ENCODE results near the gene ZNF474.
"Not testable (repeated sequence)": the region's sequence is repeated elsewhere in the genome, so short reads cannot be mapped to it uniquely, and the experiment has no call there.

Gene ZNF474

DNA sequence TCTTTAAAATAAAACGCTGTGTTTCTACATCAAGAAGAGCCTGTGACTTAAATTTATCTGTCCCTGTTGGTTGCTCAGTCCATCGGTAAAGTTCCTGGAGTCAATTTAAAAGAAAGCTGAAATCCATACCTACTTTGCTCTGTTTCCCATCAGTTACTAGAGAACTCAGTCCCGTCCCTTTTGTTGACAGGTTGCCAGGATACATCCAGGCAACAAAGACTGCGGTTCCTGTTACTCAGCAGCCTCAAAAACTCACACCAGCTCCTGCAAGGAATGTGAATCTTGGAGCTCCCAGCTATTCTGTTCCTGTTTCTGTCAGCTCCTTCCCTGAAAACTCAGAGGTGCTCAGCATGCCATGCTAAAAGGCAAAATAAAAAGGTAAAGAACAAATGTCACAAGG lies at the start of gene ZNF474:
Gene ZNF474 (plus strand): TSS at position 241 of the 400 bp plus-strand sequence. CDS start 22,445 bp downstream, outside the sequence.
- DNase-seq (ENCODE audit: low read depth in 1 of 2, low spot score in 1 of 2) = no peak

DNA sequence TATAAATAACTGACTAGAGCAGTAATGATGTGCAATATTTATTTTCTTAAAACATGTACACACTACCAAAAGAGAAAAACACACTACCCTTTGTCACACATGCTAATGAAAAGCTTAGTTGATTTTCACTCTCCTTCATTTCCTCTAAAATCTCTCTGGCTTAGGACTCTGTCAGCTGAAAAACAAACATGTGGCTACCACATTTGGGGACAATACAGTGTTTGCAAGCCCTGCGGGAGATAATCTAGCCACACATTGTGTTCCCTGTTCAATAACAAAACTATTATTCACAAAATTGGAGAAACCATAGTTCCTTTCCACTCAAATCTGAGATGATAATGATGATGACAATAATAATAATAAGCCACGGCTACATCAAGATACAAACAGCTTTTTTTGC lies 47.8 kb upstream of the ZNF474 start:
- DNase-seq (ENCODE audit: low read depth in 1 of 2, low spot score in 1 of 2) = no peak

GRCh38 chr5:122083535-122083934 lies 45.8 kb upstream of the ZNF474 start:
- no peak for DNase-seq (ENCODE audit: low read depth in 1 of 2, low spot score in 1 of 2)

DNA sequence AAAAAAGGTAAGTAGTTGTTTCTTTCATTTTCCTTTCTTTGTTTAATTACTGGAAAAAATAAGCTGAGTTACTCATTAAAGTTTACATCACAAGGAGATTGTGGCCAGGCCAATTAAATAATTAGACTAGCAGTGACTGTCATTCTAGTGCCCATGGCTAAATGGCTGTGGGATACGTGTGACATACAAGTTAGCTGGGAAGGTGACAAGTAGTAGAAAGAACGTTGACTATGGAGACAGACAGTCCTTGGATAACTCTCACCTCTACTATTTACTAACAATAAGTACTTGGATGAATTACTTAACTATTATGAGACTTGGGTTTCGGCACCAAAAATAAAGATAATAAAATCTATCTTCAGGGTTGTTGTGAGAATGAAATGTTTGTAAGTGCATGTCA lies 44.3 kb upstream of the ZNF474 start:
- DNase-seq (ENCODE audit: low read depth in 1 of 2, low spot score in 1 of 2) = no peak

- DNase-seq (ENCODE audit: low read depth in 1 of 2, low spot score in 1 of 2) = no peak
Measured at GRCh38 chr5:122089096-122090013, 40.0 kb upstream of the ZNF474 start.

GRCh38 chr5:122091936-122092600 lies 37.3 kb upstream of the ZNF474 start:
- DNase-seq (ENCODE audit: low read depth in 1 of 2, low spot score in 1 of 2) = no peak

- DNase-seq (ENCODE audit: low read depth in 1 of 2, low spot score in 1 of 2) = no peak
Measured at GRCh38 chr5:122093415-122094180, 35.7 kb upstream of the ZNF474 start.

GRCh38 chr5:122094251-122094650 lies 35.1 kb upstream of the ZNF474 start:
- not testable (repeated sequence) for DNase-seq (ENCODE audit: low read depth in 1 of 2, low spot score in 1 of 2)

DNA sequence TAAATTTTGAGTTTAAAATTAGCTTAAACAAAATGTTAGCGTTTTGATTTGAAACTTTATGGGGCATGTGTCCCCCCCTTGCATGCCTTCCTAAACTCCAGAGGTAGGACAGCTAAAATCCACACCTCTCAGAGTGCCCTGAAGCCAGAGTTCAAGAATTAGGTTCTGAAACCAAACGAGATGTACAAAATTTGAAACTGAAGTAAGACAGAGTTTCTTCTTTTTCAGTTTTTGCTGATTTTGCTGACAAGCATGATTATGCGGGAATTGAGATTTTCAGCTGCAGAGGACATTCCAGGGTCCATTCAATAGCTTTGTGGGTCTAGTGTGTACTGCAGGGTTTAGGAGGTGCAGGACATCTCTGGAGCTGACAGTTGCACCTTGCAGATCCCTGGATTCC lies 34.2 kb upstream of the ZNF474 start:
- no peak for DNase-seq (ENCODE audit: low read depth in 1 of 2, low spot score in 1 of 2)

- DNase-seq (ENCODE audit: low read depth in 1 of 2, low spot score in 1 of 2) = no peak
Measured at GRCh38 chr5:122097391-122097790, 32.0 kb upstream of the ZNF474 start.

- DNase-seq (ENCODE audit: low read depth in 1 of 2, low spot score in 1 of 2) = no peak
Measured at GRCh38 chr5:122099060-122099790, 30.1 kb upstream of the ZNF474 start.

- no peak for DNase-seq (ENCODE audit: low read depth in 1 of 2, low spot score in 1 of 2)
Measured at GRCh38 chr5:122101636-122102285, 27.6 kb upstream of the ZNF474 start.

DNA sequence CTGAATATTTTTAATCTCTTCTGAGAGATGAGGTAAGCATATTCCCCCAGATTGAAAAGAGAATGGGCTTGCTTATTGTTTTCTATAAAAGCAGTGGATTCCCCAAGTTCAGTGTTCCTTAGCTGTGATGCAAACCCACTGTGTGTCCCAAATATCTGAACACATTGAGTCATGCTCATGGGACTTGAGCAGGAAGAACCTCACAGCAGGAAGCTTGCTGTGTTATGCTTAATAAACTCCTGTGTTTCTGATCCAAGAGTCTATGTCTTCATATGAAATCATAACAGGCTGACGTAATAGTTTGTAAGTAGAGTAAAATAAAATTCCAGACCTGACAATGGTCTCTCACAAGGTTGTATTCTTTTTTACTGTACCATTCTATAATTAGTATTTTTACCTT lies 26.5 kb upstream of the ZNF474 start:
- no peak for DNase-seq (ENCODE audit: low read depth in 1 of 2, low spot score in 1 of 2)

DNA sequence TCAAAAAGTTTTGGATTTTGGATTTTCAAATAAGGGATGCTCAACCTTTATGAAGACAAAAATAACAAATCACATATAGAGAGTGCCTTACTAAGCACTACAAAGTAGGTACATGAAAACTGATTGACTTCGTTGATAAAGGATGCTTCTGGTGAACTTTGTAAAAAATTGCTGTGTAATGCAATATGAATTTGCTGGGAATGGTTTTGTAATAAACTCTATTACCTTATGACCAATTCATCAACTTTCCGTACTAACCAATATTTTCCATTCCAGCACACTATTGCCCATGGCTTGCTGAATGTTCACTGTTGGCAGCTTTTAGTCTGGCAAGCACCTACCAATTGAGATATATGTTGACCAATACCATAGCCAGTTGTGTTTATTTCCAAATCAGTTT lies 23.4 kb upstream of the ZNF474 start:
- DNase-seq (ENCODE audit: low read depth in 1 of 2, low spot score in 1 of 2) = no peak

DNA sequence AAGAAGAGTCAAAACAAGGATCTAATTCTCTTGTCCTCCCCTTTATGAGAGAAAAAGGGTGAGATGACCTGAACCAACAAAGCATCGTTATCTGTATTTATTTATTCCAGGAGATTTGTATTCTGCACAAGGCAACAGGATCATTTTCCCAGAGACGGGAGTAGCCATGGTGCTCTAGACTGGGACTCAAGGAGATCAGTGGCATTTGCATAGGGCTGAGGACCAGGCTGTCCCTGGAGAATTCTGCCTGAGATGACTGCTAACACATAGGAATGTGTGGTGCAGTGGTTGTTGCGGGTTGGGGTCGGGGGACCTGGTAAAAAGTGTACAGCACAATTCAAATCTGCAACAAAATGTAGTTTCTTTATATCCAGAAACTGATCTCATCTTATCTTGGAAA lies 22.3 kb upstream of the ZNF474 start:
- DNase-seq (ENCODE audit: low read depth in 1 of 2, low spot score in 1 of 2) = no peak

- no peak for DNase-seq (ENCODE audit: low read depth in 1 of 2, low spot score in 1 of 2)
Measured at GRCh38 chr5:122110987-122111386, 18.4 kb upstream of the ZNF474 start.

GRCh38 chr5:122111460-122111859 lies 17.9 kb upstream of the ZNF474 start:
- DNase-seq (ENCODE audit: low read depth in 1 of 2, low spot score in 1 of 2) = no peak

DNA sequence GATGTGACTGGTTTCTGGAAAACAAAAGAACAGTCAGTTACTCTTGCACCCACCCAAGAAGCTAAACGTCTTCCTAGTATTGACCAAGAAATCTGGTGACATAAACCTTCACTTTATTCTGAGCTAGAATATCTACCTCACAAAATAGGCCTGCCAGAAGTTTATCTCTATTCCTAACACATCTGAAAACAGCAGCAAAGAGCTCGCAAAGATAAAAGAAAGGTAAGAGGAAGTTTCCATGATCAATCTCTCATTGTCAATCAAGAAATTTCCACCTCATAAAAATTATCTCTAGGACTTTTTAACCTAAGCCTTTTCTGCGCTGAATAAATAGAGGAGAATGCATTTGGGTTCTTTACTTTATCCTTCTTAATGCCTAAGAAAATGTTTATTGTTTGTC lies 17.3 kb upstream of the ZNF474 start:
- DNase-seq (ENCODE audit: low read depth in 1 of 2, low spot score in 1 of 2) = no peak

GRCh38 chr5:122112733-122113558 lies 16.4 kb upstream of the ZNF474 start:
- no peak for DNase-seq (ENCODE audit: low read depth in 1 of 2, low spot score in 1 of 2)

DNA sequence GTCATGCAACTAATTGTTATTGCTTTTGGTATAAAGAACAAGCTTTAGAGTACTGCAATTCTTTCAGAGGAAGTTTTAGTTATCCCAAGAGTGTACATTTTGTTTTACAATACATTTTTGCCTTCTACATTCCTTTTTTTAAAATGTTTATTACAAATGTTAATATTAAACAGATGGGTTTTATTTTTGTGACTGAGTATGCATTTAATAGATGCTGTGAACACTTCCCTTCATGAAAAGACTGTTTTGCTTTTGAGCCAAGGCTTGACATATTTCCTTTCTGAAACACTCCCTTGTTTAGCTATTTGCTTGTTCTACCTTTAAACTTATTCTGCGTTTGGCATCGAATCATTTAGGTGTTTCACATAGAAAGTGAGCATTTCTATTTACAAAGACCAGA lies 14.8 kb upstream of the ZNF474 start:
- no peak for DNase-seq (ENCODE audit: low read depth in 1 of 2, low spot score in 1 of 2)
